Brain microvascular endothelial cell (primary cell): ENCODE data around the gene NDUFS4.
"Not testable (repeated sequence)": the region's sequence is repeated elsewhere in the genome, so short reads cannot be mapped to it uniquely, and the experiment has no call there.

Source experiments
- DNase-seq: peaks from one replicate; pipeline ENCODE4 v3.0.0-alpha.2; 2020
- H3K27ac ChIP-seq: fragments of 250-450 bp; sonication (Bioruptor Pico); 2 replicates; pipeline ENCODE4 v1.5.1; 2020; ENCODE audit warnings: mild to moderate bottlenecking, moderate library complexity
- H3K27me3 ChIP-seq: fragments of 250-450 bp; sonication (Bioruptor Pico); replicated peaks from 2 replicates; pipeline ENCODE4 v1.5.1; 2020; ENCODE audit warnings: mild to moderate bottlenecking
- H3K36me3 ChIP-seq: fragments of 250-450 bp; sonication (Bioruptor Pico); replicated peaks from 2 replicates; pipeline ENCODE4 v1.5.1; 2020; ENCODE audit warnings: mild to moderate bottlenecking
- H3K4me3 ChIP-seq: 2 replicates; pipeline ENCODE4 v1.5.1; 2011; ENCODE audit warnings: low read depth, mild to moderate bottlenecking, control low read depth, low read length, moderate library complexity
- CTCF ChIP-seq: IDR thresholded peaks from 2 replicates; pipeline ENCODE4 v1.5.1; 2011; ENCODE audit warnings: low read depth, mild to moderate bottlenecking, moderate library complexity, low read length, control low read depth, inconsistent platforms; ENCODE audit errors: missing control alignments
- in situ Hi-C: cut with HindIII; loops from 2 replicates; pipeline ENCODE4 v1.10.0; 2017; ENCODE audit warnings: low sequenced_read_pairs, low pct_ligation_motif_present

The NDUFS4 gene

GRCh38 chr5:53607886-53608285 is 47.4 kb downstream of the NDUFS4 start:
- H3K4me3 ChIP-seq = no peak overlapping the region

GRCh38 chr5:53608897-53609296 is 48.5 kb downstream of the NDUFS4 start:
- H3K27me3 ChIP-seq, H3K4me3 ChIP-seq, H3K36me3 ChIP-seq, H3K27ac ChIP-seq, DNase-seq, in situ Hi-C loops: not testable (repeated sequence)

More at GRCh38 chr5:53607886-53608285, 47.4 kb downstream of the NDUFS4 start:
- Histone ChIP-seq H3K27me3 (no peaks in the 10 kb centered on the region), H3K27ac (no peak overlapping the region), H3K36me3 (peaks cover 3% of the 10 kb centered on the region)
- no peak for TF ChIP-seq CTCF
- in situ Hi-C loops = no loop called here
- peak; percentile 28 for DNase-seq

DNA sequence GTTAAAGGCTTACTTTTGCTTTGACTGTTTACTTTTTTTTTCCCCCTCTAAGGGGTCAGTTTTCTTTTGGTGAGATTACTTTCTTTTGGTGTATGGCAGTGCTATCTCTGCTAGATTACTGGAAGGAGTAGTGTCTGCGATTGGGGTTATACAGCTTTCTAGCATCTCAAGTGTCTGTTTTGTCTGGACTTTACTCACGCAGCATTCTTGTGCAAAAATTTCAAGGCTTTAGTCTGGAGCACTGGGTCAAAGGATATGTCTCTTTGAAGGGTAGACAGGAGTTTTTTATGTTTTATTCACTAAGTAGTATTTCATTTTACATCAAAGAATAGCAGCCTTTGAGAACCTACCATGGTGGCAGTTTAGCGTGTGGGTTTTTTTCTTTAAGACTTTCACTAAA is 52.6 kb downstream of the NDUFS4 start:
- H3K4me3 ChIP-seq = no peak overlapping the region
- peak; percentile 22 for DNase-seq
- in situ Hi-C loops = no loop called here
- no peaks in the 10 kb centered on the region for H3K27me3 ChIP-seq
- no peak overlapping the region for H3K27ac ChIP-seq
- H3K36me3 ChIP-seq = no peaks in the 10 kb centered on the region
- TF ChIP-seq CTCF = no peak

- DNase-seq = no peak
- in situ Hi-C loops = no loop called here
- TF ChIP-seq CTCF = no peak
- Histone ChIP-seq H3K27me3 (no peaks in the 10 kb centered on the region), H3K4me3 (no peak overlapping the region), H3K27ac (no peak overlapping the region), H3K36me3 (no peaks in the 10 kb centered on the region)
Observed at GRCh38 chr5:53613536-53613935, 53.1 kb downstream of the NDUFS4 start.

GRCh38 chr5:53614376-53614885 is 54.0 kb downstream of the NDUFS4 start:
- Histone ChIP-seq H3K27ac (no peak overlapping the region), H3K4me3 (no peak overlapping the region), H3K27me3 (no peaks in the 10 kb centered on the region), H3K36me3 (no peaks in the 10 kb centered on the region)
- TF ChIP-seq CTCF = no peak
- no peak for DNase-seq
- in situ Hi-C loops = no loop called here

GRCh38 chr5:53616939-53617549 is 56.6 kb downstream of the NDUFS4 start:
- in situ Hi-C loops = no loop called here
- peak; percentile 19 for DNase-seq
- Histone ChIP-seq H3K27ac (no peak overlapping the region), H3K36me3 (no peaks in the 10 kb centered on the region), H3K27me3 (no peaks in the 10 kb centered on the region), H3K4me3 (no peak overlapping the region)
- no peak for TF ChIP-seq CTCF
